Measurements from ENCODE around the gene OIP5. TPM values are rescaled to one million over a fixed set of nuclear protein-coding genes. Genes with fewer than 3 reads are reported as not detected.
"Not testable (repeated sequence)": the region's sequence is repeated elsewhere in the genome, so short reads cannot be mapped to it uniquely, and the experiment has no call there.

OIP5 gene
- total RNA-seq, 6 experiments from 2014 or later: 4.1 to 8.0 (median 7.1) TPM

- peaks cover 38% of the 10 kb centered on the region for H3K36me3 Mint-ChIP-seq (ENCODE audit: low read depth)
- peaks cover 60% of the 10 kb centered on the region for H3K4me1 Mint-ChIP-seq (ENCODE audit: low read depth)
- H3K9me3 Mint-ChIP-seq: peaks cover 6% of the 10 kb centered on the region; the same call in 1 of the 2 replicates
- DNase-seq: no peak
- H3K27ac Mint-ChIP-seq: peak overlapping the region; percentile 91
- H3K4me3 Mint-ChIP-seq: peak overlapping the region; percentile 98
- peaks cover 5% of the 10 kb centered on the region for H3K27me3 Mint-ChIP-seq (ENCODE audit: insufficient read depth)
- TF ChIP-seq CTCF (IDR thresholded peaks at IDR 0.05): no peak
These were observed 47.1 kb downstream of the OIP5 start for GRCh38 chr15:41285285-41285684.

GRCh38 chr15:41284427-41285177 is 47.8 kb downstream of the OIP5 start:
- peaks cover 60% of the 10 kb centered on the region for H3K4me1 Mint-ChIP-seq (ENCODE audit: low read depth)
- H3K27ac Mint-ChIP-seq: peak overlapping the region; percentile 91
- no peak for DNase-seq
- peaks cover 43% of the 10 kb centered on the region for H3K36me3 Mint-ChIP-seq (ENCODE audit: low read depth)
- TF ChIP-seq CTCF (IDR thresholded peaks at IDR 0.05): no peak
- peaks cover 6% of the 10 kb centered on the region; the same call in 1 of the 2 replicates for H3K9me3 Mint-ChIP-seq
- H3K4me3 Mint-ChIP-seq: peak overlapping the region; percentile 98
- peaks cover 5% of the 10 kb centered on the region for H3K27me3 Mint-ChIP-seq (ENCODE audit: insufficient read depth)

GRCh38 chr15:41283653-41284426 is 48.6 kb downstream of the OIP5 start:
- Mint-ChIP-seq H3K27ac (peak overlapping the region; percentile 91), H3K9me3 (peaks cover 6% of the 10 kb centered on the region; the same call in 1 of the 2 replicates)

GRCh38 chr15:41282980-41283652 is 49.3 kb downstream of the OIP5 start:
- peak overlapping the region; percentile 91 for H3K27ac Mint-ChIP-seq
- H3K9me3 Mint-ChIP-seq; DNase-seq; H3K27me3 Mint-ChIP-seq (ENCODE audit: insufficient read depth): not testable (repeated sequence)
- H3K4me1 Mint-ChIP-seq (ENCODE audit: low read depth): peaks cover 54% of the 10 kb centered on the region
- peaks cover 46% of the 10 kb centered on the region for H3K36me3 Mint-ChIP-seq (ENCODE audit: low read depth)
- H3K4me3 Mint-ChIP-seq: peak overlapping the region; percentile 98

More at GRCh38 chr15:41283653-41284426, 48.6 kb downstream of the OIP5 start:
- no peak for TF ChIP-seq CTCF (IDR thresholded peaks at IDR 0.05)
- Mint-ChIP-seq H3K27me3 (ENCODE audit: insufficient read depth) (peaks cover 5% of the 10 kb centered on the region), H3K4me1 (ENCODE audit: low read depth) (peaks cover 60% of the 10 kb centered on the region), H3K36me3 (ENCODE audit: low read depth) (peaks cover 49% of the 10 kb centered on the region), H3K4me3 (peak overlapping the region; percentile 98)
- DNase-seq: peak; percentile 99

- Mint-ChIP-seq H3K27ac (peak overlapping the region; percentile 91), H3K4me1 (ENCODE audit: low read depth) (peaks cover 52% of the 10 kb centered on the region), H3K36me3 (ENCODE audit: low read depth) (peaks cover 44% of the 10 kb centered on the region)
- DNase-seq; H3K9me3 Mint-ChIP-seq; H3K4me3 Mint-ChIP-seq; H3K27me3 Mint-ChIP-seq (ENCODE audit: insufficient read depth): not testable (repeated sequence)
These were observed 50.0 kb downstream of the OIP5 start for GRCh38 chr15:41282436-41282835.

- no peak for TF ChIP-seq CTCF (IDR thresholded peaks at IDR 0.05)
- Mint-ChIP-seq H3K4me1 (ENCODE audit: low read depth) (peaks cover 53% of the 10 kb centered on the region), H3K27me3 (ENCODE audit: insufficient read depth) (peaks cover 5% of the 10 kb centered on the region), H3K27ac (peak overlapping the region; percentile 91), H3K4me3 (peak overlapping the region; percentile 38), H3K36me3 (ENCODE audit: low read depth) (peaks cover 43% of the 10 kb centered on the region), H3K9me3 (peaks cover 6% of the 10 kb centered on the region; the same call in 1 of the 2 replicates)
- DNase-seq: peak; percentile 90
These were observed 51.2 kb downstream of the OIP5 start for GRCh38 chr15:41281236-41281635.

All from HFFc6 (cell line).